SH-SY5Y (cell line): ENCODE data around the gene KCNJ16.

Experiments used
- GATA2 ChIP-seq: IDR thresholded peaks from 2 replicates; pipeline ENCODE4 v1.6.1; 2011; ENCODE audit warnings: mild to moderate bottlenecking, low read depth, low read length
- GATA3 ChIP-seq: IDR thresholded peaks from 2 replicates; pipeline ENCODE4 v1.6.1; 2011; ENCODE audit warnings: low read depth, mild to moderate bottlenecking, low read length, moderate library complexity

- no peak for TF ChIP-seq GATA2
- no peak for TF ChIP-seq GATA3
Observed at GRCh38 chr17:70071127-70071526, 3.9 kb upstream of the KCNJ16 start.
